GM12878 (cell line): ENCODE measurements around the gene SHROOM3. TPM values are rescaled to one million over a fixed set of nuclear protein-coding genes. Genes with fewer than 3 reads are reported as not detected.

Experiments
- ATAC-seq: fragments of 200-7000 bp; cut with Tn5 transposase; 3 replicates; pipeline ENCODE4 v1.9.1; 2020; ENCODE audit warnings: mild to moderate bottlenecking, moderate library complexity
- BruUV-seq: library from RNA; stranded (reverse); fragments of 400-500 nt; replicated peaks from 2 replicates; lab custom pipeline; 2021; lab: Mats Ljungman, UMichigan
- CTCF ChIA-PET: fragments of 300-600 bp; sonication (Branson Sonifier 250); formaldehyde crosslinking; extraction: SDS; loops from one replicate; lab custom pipeline; 2021; ENCODE audit warnings: inconsistent platforms; lab: Yijun Ruan, JAX
- POLR2A ChIA-PET: fragments of 350-600 bp; formaldehyde crosslinking; extraction: SDS; loops from one replicate; lab custom pipeline; 2021; ENCODE audit warnings: inconsistent platforms; lab: Charles Lee
- RAD21 ChIA-PET: fragments of 300-600 bp; sonication (Branson Sonifier 250); formaldehyde crosslinking; loops from one replicate; lab custom pipeline; 2023; ENCODE audit warnings: antibody characterized with exemption; ENCODE audit not compliant: unreplicated experiment; lab: Charles Lee
- SMC1A ChIA-PET: fragments of 300-600 bp; sonication (Branson Sonifier 250); formaldehyde crosslinking; loops from one replicate; lab custom pipeline; 2023; ENCODE audit not compliant: unreplicated experiment, uncharacterized antibody; lab: Charles Lee
- DNase-seq: peaks from one replicate; pipeline ENCODE4 v3.0.0-alpha.2; 2011; ENCODE audit warnings: low read depth, low spot score
- FAIRE-seq: peaks from 3 replicates; lab custom pipeline; 2011; peaks lifted over from hg19 to GRCh38; lab: Jason Lieb, UNC
- H2AFZ ChIP-seq: 2 replicates; pipeline ENCODE4 v1.6.0; 2011; ENCODE audit warnings: low read depth, low read length, control low read depth; ENCODE audit not compliant: control insufficient read depth
- H3K27ac ChIP-seq: 2 replicates; pipeline ENCODE4 v1.5.1; 2011; ENCODE audit warnings: control low read depth; ENCODE audit not compliant: control insufficient read depth, insufficient read depth
- H3K27me3 ChIP-seq, 2 experiments: replicated peaks in 1 of 2; 2 replicates each; pipeline versions ENCODE4 v1.6.0 to v1.6.1; 2011; ENCODE audit warnings: low read length in 1 of 2; ENCODE audit not compliant: control insufficient read depth in 2 of 2, insufficient read depth in 2 of 2
- H3K36me3 ChIP-seq, 2 experiments: 2 replicates each; pipeline ENCODE4 v1.5.1; 2011; ENCODE audit warnings: low read length in 1 of 2; ENCODE audit not compliant: control insufficient read depth in 2 of 2, insufficient read depth in 2 of 2
- H3K4me1 ChIP-seq: 2 replicates; pipeline ENCODE4 v1.6.1; 2011; ENCODE audit warnings: mild to moderate bottlenecking, low read length, moderate library complexity, mixed read lengths; ENCODE audit not compliant: control insufficient read depth, insufficient read depth
- H3K4me2 ChIP-seq: 2 replicates; pipeline ENCODE4 v1.6.0; 2011; ENCODE audit warnings: control low read depth; ENCODE audit not compliant: control insufficient read depth, insufficient read depth
- H3K4me3 ChIP-seq: fragments of 200-600 bp; sonication (generic); 2 replicates; pipeline ENCODE4 v1.5.1; 2016
- H3K79me2 ChIP-seq: 2 replicates; pipeline ENCODE4 v1.6.0; 2011; ENCODE audit warnings: low read length; ENCODE audit not compliant: control insufficient read depth, insufficient read depth
- H3K9ac ChIP-seq: 2 replicates; pipeline ENCODE4 v1.8.0; 2011; ENCODE audit warnings: low read length, control low read depth, mixed read lengths; ENCODE audit not compliant: control insufficient read depth, insufficient read depth
- H3K9me3 ChIP-seq: replicated peaks from 3 replicates; pipeline ENCODE4 v1.5.1; 2011; ENCODE audit warnings: mild to moderate bottlenecking, low read length; ENCODE audit not compliant: control insufficient read depth, insufficient read depth
- H4K20me1 ChIP-seq: 2 replicates; pipeline ENCODE4 v1.6.0; 2011; ENCODE audit not compliant: control insufficient read depth, insufficient read depth
- E4F1 ChIP-seq: fragments of 450-650 bp; IDR thresholded peaks from 2 replicates; pipeline ENCODE4 v1.6.1; 2018; ENCODE audit warnings: borderline replicate concordance, mild to moderate bottlenecking; ENCODE audit not compliant: partially characterized antibody
- EZH2 ChIP-seq: IDR thresholded peaks from 2 replicates; pipeline ENCODE4 v1.6.1; 2012; ENCODE audit warnings: low read depth, mild to moderate bottlenecking, control low read depth, inconsistent platforms, low read length, borderline replicate concordance; ENCODE audit not compliant: control insufficient read depth
- IKZF1 ChIP-seq: fragments of 450-650 bp; conservative IDR thresholded peaks from 2 replicates; pipeline ENCODE4 v1.6.1; 2017; ENCODE audit warnings: antibody characterized with exemption, mild to moderate bottlenecking
- IRF5 ChIP-seq: fragments of 450-650 bp; IDR thresholded peaks from 2 replicates; pipeline ENCODE4 v1.6.1; 2017; ENCODE audit warnings: borderline replicate concordance
- MYB ChIP-seq: fragments of 150-350 bp; IDR thresholded peaks from 2 replicates; pipeline ENCODE4 v1.6.1; 2014; ENCODE audit warnings: mild to moderate bottlenecking, low read depth, low read length, borderline replicate concordance
- NR2C2 ChIP-seq: IDR thresholded peaks from 2 replicates; pipeline ENCODE4 v1.6.1; 2011; ENCODE audit warnings: borderline replicate concordance, low read depth; ENCODE audit not compliant: control insufficient read depth, insufficient read length
- REST ChIP-seq: IDR thresholded peaks from 2 replicates; pipeline ENCODE4 v1.6.1; 2012; ENCODE audit warnings: mild to moderate bottlenecking, low read depth, low read length
- ZNF217 ChIP-seq: fragments of 450-650 bp; IDR thresholded peaks from 2 replicates; pipeline ENCODE4 v1.6.1; 2017; ENCODE audit warnings: antibody characterized with exemption, mild to moderate bottlenecking
- ZNF622 ChIP-seq: fragments of 450-650 bp; IDR thresholded peaks from 2 replicates; pipeline ENCODE4 v1.6.1; 2017; ENCODE audit warnings: mild to moderate bottlenecking, inconsistent platforms
- WGBS: methylation state at CpG from one replicate; pipeline ENCODE4 v1.1.6; 2016; ENCODE audit warnings: low lambda C conversion rate; ENCODE audit not compliant: insufficient replicate concordance, insufficient coverage; ENCODE audit errors: missing lambda C conversion rate; 5-methylcytosine and 5-hydroxymethylcytosine counted together
- in situ Hi-C: fragments of 300-500 bp; cut with MboI; formaldehyde crosslinking; loops from 9 replicates; pipeline ENCODE4 v1.14.3; 2018; ENCODE audit warnings: mixed read lengths
- intact Hi-C: fragments of 100-400 bp; cut with micrococcal nuclease; formaldehyde crosslinking; loops from one replicate; pipeline ENCODE4 v1.14.2; 2022; ENCODE audit not compliant: unreplicated experiment
- polyA plus RNA-seq, 11 experiments: library from polyadenylated mRNA; depleted of rRNA in 4 of 11; unstranded in 6 of 11; stranded (reverse) in 5 of 11; fragments of >200 nt; fragmentation: Nextera tagmentation in 4 of 11; fragmentation: Illumina TruSeq in 1 of 11; extraction: Ambion mirVana in 4 of 11; extraction: Trizol in 1 of 11; gene quantifications; 1 replicate in 1 of 11; 2 replicates in 10 of 11; pipeline versions ENCODE4 v1.2.1 to v1.2.3, GENCODE V29; 2011 to 2016; ENCODE audit warnings: inconsistent platforms in 2 of 11, missing spikeins in 2 of 11, low read depth in 1 of 11
- total RNA-seq, 4 experiments: library from RNA; depleted of rRNA in 3 of 4; stranded (reverse); fragments of >200 nt in 3 of 4; fragmentation: Illumina TruSeq in 1 of 4; extraction: Trizol in 1 of 4; gene quantifications; 2 replicates each; pipeline versions ENCODE4 v1.2.1 to v1.2.3, GENCODE V29; 2013 to 2021

The SHROOM3 gene
- total and polyA plus RNA-seq, 10 of the 15 experiments (the other 5 are each of a cell fraction or from before 2014, with no cell fraction given) = under 0.01 to 0.29 (median 0.08) TPM; not detected in 1

- TF ChIP-seq REST = no peak
- no peak for TF ChIP-seq NR2C2
Measured at GRCh38 chr4:76548704-76549103, 113.7 kb downstream of the SHROOM3 start (continued).

GRCh38 chr4:76549765-76550164 is 114.7 kb downstream of the SHROOM3 start:
- ChIA-PET POLR2A (no interaction called here), SMC1A (no interaction called here), CTCF (no interaction called here), RAD21 (no interaction called here)
- in situ Hi-C loops = no loop called here
- no peak overlapping the region for H3K4me2 ChIP-seq
- peaks cover 0 to 2% of the 10 kb centered on the region in 2 experiments; a peak in 1 of 4 replicates for H3K27me3 ChIP-seq
- intact Hi-C loops = no loop called here
- no peak overlapping the region for H3K4me3 ChIP-seq
- H3K4me1 ChIP-seq = no peaks in the 10 kb centered on the region; the same call in 1 of the 2 replicates
- ATAC-seq (no peak), DNase-seq (no peak), FAIRE-seq (no peak)
- H3K9me3 ChIP-seq = no peaks in the 10 kb centered on the region
- no peak overlapping the region for H3K27ac ChIP-seq
- H4K20me1 ChIP-seq = no peaks in the 10 kb centered on the region
- no peaks in the 10 kb centered on the region for H3K79me2 ChIP-seq
- H3K36me3 ChIP-seq = no peaks in the 10 kb centered on the region
- BruUV-seq = no TSS peak
- no peak overlapping the region for H3K9ac ChIP-seq
- 100% methylated on average over 1 of the region's 1 CpG for WGBS
- H2AFZ ChIP-seq = no peak overlapping the region
- TF ChIP-seq IRF5 (no peak), ZNF622 (no peak), EZH2 (no peak), E4F1 (no peak), MYB (no peak), IKZF1 (no peak), ZNF217 (no peak)
